Islet precursor cell (in vitro differentiated cells): ENCODE measurements around the gene CHL1.

Experiments
- DNase-seq: peaks from one replicate; pipeline ENCODE4 v3.0.0-alpha.2; 2018

Gene CHL1

GRCh38 chr3:217099-217813 is 20.7 kb downstream of the CHL1 start:
- no peak for DNase-seq

GRCh38 chr3:217948-218347 is 21.4 kb downstream of the CHL1 start:
- DNase-seq: no peak

GRCh38 chr3:228442-229182 is 32.0 kb downstream of the CHL1 start:
- no peak for DNase-seq

- DNase-seq: no peak
These were observed 32.7 kb downstream of the CHL1 start for GRCh38 chr3:229183-229661.

- no peak for DNase-seq
These were observed 40.3 kb downstream of the CHL1 start for GRCh38 chr3:236881-237280.

- DNase-seq: no peak
These were observed 46.2 kb downstream of the CHL1 start for GRCh38 chr3:242602-243355.

- no peak for DNase-seq
These were observed 46.8 kb downstream of the CHL1 start for GRCh38 chr3:243356-243725.

- DNase-seq: no peak
These were observed 47.5 kb downstream of the CHL1 start for GRCh38 chr3:244041-244440.

- DNase-seq: no peak
These were observed 51.4 kb downstream of the CHL1 start for GRCh38 chr3:247916-248315.

GRCh38 chr3:248864-249520 is 52.4 kb downstream of the CHL1 start:
- no peak for DNase-seq

GRCh38 chr3:249587-250262 is 53.2 kb downstream of the CHL1 start:
- DNase-seq: no peak

- DNase-seq: no peak
These were observed 59.9 kb downstream of the CHL1 start for GRCh38 chr3:256501-256900.

- no peak for DNase-seq
These were observed 61.3 kb downstream of the CHL1 start for GRCh38 chr3:257826-258225.

- DNase-seq: no peak
These were observed 64.3 kb downstream of the CHL1 start for GRCh38 chr3:260898-261297.

GRCh38 chr3:263393-263792 is 66.8 kb downstream of the CHL1 start:
- no peak for DNase-seq

- DNase-seq: no peak
These were observed 68.0 kb downstream of the CHL1 start for GRCh38 chr3:264394-265156.

GRCh38 chr3:267101-267500 is 70.5 kb downstream of the CHL1 start:
- no peak for DNase-seq

GRCh38 chr3:270688-271087 is 74.1 kb downstream of the CHL1 start:
- DNase-seq: no peak

- no peak for DNase-seq
These were observed 78.4 kb downstream of the CHL1 start for GRCh38 chr3:274927-275326.

GRCh38 chr3:277873-278272 is 81.3 kb downstream of the CHL1 start:
- DNase-seq: no peak

- DNase-seq: no peak
These were observed 81.9 kb downstream of the CHL1 start for GRCh38 chr3:278300-279064.
